ENCODE measurements around the gene ITGA2. TPM values are rescaled to one million over a fixed set of nuclear protein-coding genes. Genes with fewer than 3 reads are reported as not detected.

The ITGA2 gene
- total RNA-seq, 4 donors from 2014 or later: 12.0 to 28.5 (median 21.6) TPM

GRCh38 chr5:53063176-53063575, 74.0 kb downstream of the ITGA2 start:
- Histone ChIP-seq H3K4me3 (no peak overlapping the region), H3K9me3 (no peaks in the 10 kb centered on the region), H3K27ac (no peak overlapping the region), H3K36me3 (peaks cover 0 to 91% (median 0%) of the 10 kb centered on the region in 3 donors), H3K27me3 (no peaks in the 10 kb centered on the region), H3K4me1 (no peaks in the 10 kb centered on the region)
- TF ChIP-seq POLR2A (IDR thresholded peaks at IDR 0.05) (no peak), CTCF (IDR thresholded peaks at IDR 0.05) (no peak)
- WGBS, 2 donors: 39 to 44% methylated on average over 2 of the region's 2 CpGs
- no peak for DNase-seq
- intact Hi-C loops (cut with DNase I): no loop called here

GRCh38 chr5:53063791-53064190, 74.6 kb downstream of the ITGA2 start:
- Histone ChIP-seq H3K4me1 (no peaks in the 10 kb centered on the region), H3K27ac (no peak overlapping the region), H3K9me3 (no peaks in the 10 kb centered on the region), H3K27me3 (no peaks in the 10 kb centered on the region), H3K36me3 (peaks cover 0 to 91% (median 0%) of the 10 kb centered on the region in 3 donors), H3K4me3 (no peak overlapping the region)
- no peak for DNase-seq
- 77 to 89% methylated on average over 3 of the region's 3 CpGs for WGBS, 2 donors
- TF ChIP-seq POLR2A (IDR thresholded peaks at IDR 0.05): no peak
- TF ChIP-seq CTCF (IDR thresholded peaks at IDR 0.05): no peak
- intact Hi-C loops (cut with DNase I): no loop called here

DNA sequence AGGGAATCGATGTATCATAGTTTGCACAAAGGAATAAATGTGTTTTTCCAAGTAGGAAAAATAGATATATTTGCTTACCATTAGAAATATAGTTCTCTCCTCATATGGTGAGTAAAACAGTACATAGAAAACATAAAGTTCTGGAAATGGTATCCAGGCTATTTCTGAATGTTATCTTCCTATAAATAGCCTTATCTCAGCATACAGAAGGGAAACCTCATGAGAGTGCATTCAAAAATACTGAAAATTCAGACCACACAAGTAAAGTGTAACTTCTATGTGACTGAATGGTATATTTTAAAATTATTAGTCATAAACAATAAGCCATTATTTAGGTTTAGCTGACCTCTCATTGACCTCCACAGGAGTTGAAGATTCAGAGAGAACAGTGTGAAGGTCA, 76.9 kb downstream of the ITGA2 start:
- no peak for TF ChIP-seq CTCF (IDR thresholded peaks at IDR 0.05)
- peaks cover 0 to 91% (median 0%) of the 10 kb centered on the region in 3 donors for H3K36me3 ChIP-seq
- 88 to 95% methylated on average over 1 of the region's 1 CpG for WGBS, 2 donors
- no peaks in the 10 kb centered on the region for H3K9me3 ChIP-seq
- no peak for DNase-seq
- intact Hi-C loops (cut with DNase I): no loop called here
- H3K27ac ChIP-seq: no peak overlapping the region
- H3K4me3 ChIP-seq: no peak overlapping the region
- no peaks in the 10 kb centered on the region for H3K4me1 ChIP-seq
- H3K27me3 ChIP-seq: no peaks in the 10 kb centered on the region

DNA sequence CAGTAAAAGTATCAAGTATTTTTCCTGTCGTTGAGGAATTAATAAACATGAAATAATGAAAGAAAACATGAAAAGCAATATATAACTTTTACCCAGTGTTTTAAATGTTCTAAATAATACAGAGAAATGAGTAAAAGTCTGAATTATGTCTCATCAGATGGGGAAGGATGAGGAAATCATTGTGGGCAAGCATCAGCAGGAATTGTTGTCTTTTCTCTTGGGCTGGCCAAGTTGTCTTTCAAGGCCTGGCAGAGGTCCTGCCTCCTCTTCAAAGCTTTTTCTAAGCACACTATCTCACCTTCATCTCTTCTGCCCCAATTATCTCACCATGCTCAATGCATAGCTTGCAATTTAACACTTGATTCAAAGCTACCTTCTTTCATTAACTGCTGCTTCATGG, 78.5 kb downstream of the ITGA2 start:
- Histone ChIP-seq H3K4me1 (no peaks in the 10 kb centered on the region), H3K4me3 (no peak overlapping the region), H3K36me3 (peaks cover 0 to 91% (median 0%) of the 10 kb centered on the region in 3 donors), H3K27me3 (no peaks in the 10 kb centered on the region), H3K9me3 (no peaks in the 10 kb centered on the region), H3K27ac (no peak overlapping the region)
- no peak for DNase-seq
- TF ChIP-seq POLR2A (IDR thresholded peaks at IDR 0.05) (no peak), CTCF (IDR thresholded peaks at IDR 0.05) (no peak)
- intact Hi-C loops (cut with DNase I): no loop called here
- 0 to 4% methylated on average over 1 of the region's 1 CpG for WGBS, 2 donors

DNA sequence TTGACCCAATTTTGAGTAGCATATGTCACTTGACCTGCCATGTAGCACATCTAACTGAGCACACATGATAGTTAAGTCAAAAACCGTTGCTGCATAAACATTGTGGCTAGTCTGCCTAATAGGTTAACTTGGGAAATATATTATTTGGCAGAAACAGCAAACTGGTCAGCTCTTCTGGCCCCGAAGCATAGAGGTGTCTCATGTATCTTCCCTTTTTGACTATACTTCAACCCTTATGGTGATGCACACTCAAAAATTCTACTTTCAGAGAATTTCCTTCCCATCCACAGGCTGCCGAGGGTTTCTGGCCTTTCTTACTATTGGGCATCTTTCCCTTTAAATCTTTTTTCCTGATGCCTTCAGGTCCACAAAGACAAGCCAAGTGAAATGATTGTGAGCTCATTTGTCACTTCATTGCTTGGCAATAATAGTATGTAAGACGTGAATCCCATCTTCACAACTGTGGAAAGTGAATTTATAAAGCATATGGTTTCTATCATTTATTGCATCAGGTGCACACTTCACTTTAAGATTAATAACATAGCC, 79.2 kb downstream of the ITGA2 start:
- Histone ChIP-seq H3K4me1 (no peaks in the 10 kb centered on the region), H3K4me3 (no peak overlapping the region), H3K27ac (no peak overlapping the region), H3K27me3 (no peaks in the 10 kb centered on the region), H3K36me3 (peaks cover 0 to 91% (median 0%) of the 10 kb centered on the region in 3 donors), H3K9me3 (no peaks in the 10 kb centered on the region)
- no peak for DNase-seq
- WGBS, 2 donors: 75% methylated on average over 4 of the region's 4 CpGs
- intact Hi-C loops (cut with DNase I): no loop called here
- TF ChIP-seq POLR2A (IDR thresholded peaks at IDR 0.05) (no peak), CTCF (IDR thresholded peaks at IDR 0.05) (no peak)
